K562 (cell line): ENCODE measurements around the gene C19orf67. TPM values are rescaled to one million over a fixed set of nuclear protein-coding genes. Genes with fewer than 3 reads are reported as not detected.

Experiments
- CC2D1A ChIP-seq: fragments of 450-650 bp; IDR thresholded peaks from 2 replicates; pipeline ENCODE4 v1.6.1; 2017; ENCODE audit warnings: mild to moderate bottlenecking
- CEBPG ChIP-seq, 3 experiments: fragments of 200-800 bp in 1 of 3; sonication (Bioruptor generic) in 1 of 3; sonication (generic) in 1 of 3; formaldehyde crosslinking in 1 of 3; IDR thresholded peaks in 2 of 3; conservative IDR thresholded peaks in 1 of 3; 2 replicates each; pipeline versions ENCODE4 v1.6.1 to v1.8.0; 2016 to 2022; ENCODE audit warnings: missing compliant biosample characterization in 2 of 3, missing genetic modification characterization in 2 of 3, mild to moderate bottlenecking in 1 of 3, missing genetic modification reagents in 1 of 3
- EHMT2 ChIP-seq: fragments of 450-650 bp; IDR thresholded peaks from 2 replicates; pipeline ENCODE4 v1.6.1; 2018; ENCODE audit warnings: antibody characterized with exemption
- EP300 ChIP-seq: IDR thresholded peaks from 2 replicates; pipeline ENCODE4 v1.6.1; 2012; ENCODE audit warnings: low read length, improper control_type of control experiment
- ETV1 ChIP-seq: fragments of 450-650 bp; conservative IDR thresholded peaks from 2 replicates; pipeline ENCODE4 v1.6.1; 2016; ENCODE audit warnings: missing genetic modification characterization, control low read depth, low read depth, missing compliant biosample characterization
- HSF4 ChIP-seq: fragments of 250-450 bp; sonication (Bioruptor Pico); IDR thresholded peaks from 2 replicates; pipeline ENCODE4 v2.1.2; 2022; ENCODE audit warnings: mild to moderate bottlenecking, moderate library complexity, borderline replicate concordance
- PML ChIP-seq: IDR thresholded peaks from 2 replicates; pipeline ENCODE4 v1.6.1; 2012; ENCODE audit warnings: low read length, inconsistent platforms
- PRDM10 ChIP-seq: fragments of 450-650 bp; IDR thresholded peaks from 2 replicates; pipeline ENCODE4 v1.6.1; 2018; ENCODE audit not compliant: partially characterized antibody
- THRB ChIP-seq: fragments of 450-650 bp; formaldehyde crosslinking; conservative IDR thresholded peaks from 2 replicates; pipeline ENCODE4 v1.4.0; 2022; ENCODE audit warnings: mild to moderate bottlenecking, missing genetic modification characterization
- ZBTB11 ChIP-seq, 3 experiments: fragments of 200-800 bp in 1 of 3; fragments of 250-450 bp in 1 of 3; fragments of 450-650 bp in 1 of 3; sonication (Bioruptor Pico) in 1 of 3; sonication (Bioruptor generic) in 1 of 3; formaldehyde crosslinking in 1 of 3; IDR thresholded peaks; 2 replicates each; pipeline versions ENCODE4 v1.6.1 to v1.8.0; 2016 to 2022; ENCODE audit warnings: mild to moderate bottlenecking in 2 of 3, missing genetic modification characterization in 2 of 3, missing compliant biosample characterization in 1 of 3, moderate library complexity in 1 of 3
- ZBTB7A ChIP-seq: IDR thresholded peaks from 2 replicates; pipeline ENCODE4 v1.6.1; 2011; ENCODE audit warnings: low read depth, mild to moderate bottlenecking, low read length, moderate library complexity, borderline replicate concordance; ENCODE audit not compliant: control insufficient read depth
- polyA plus RNA-seq, 8 experiments: library from polyadenylated mRNA; depleted of rRNA in 4 of 8; stranded (reverse) in 5 of 8; unstranded in 3 of 8; fragments of >200 nt; fragmentation: Nextera tagmentation in 2 of 8; fragmentation: Illumina TruSeq in 1 of 8; extraction: Ambion mirVana in 2 of 8; extraction: Trizol in 1 of 8; gene quantifications; 2 replicates each; pipeline versions ENCODE4 v1.2.1 to v1.2.3, GENCODE V29; 2011 to 2014; ENCODE audit warnings: inconsistent platforms in 1 of 8, missing spikeins in 1 of 8
- total RNA-seq, 7 experiments: library from RNA; depleted of rRNA in 6 of 7; stranded (reverse); fragments of >200 nt in 6 of 7; fragmentation: Illumina TruSeq in 2 of 7; extraction: Trizol in 2 of 7; gene quantifications; 2 replicates each; pipeline versions ENCODE4 v1.2.1 to v1.2.3, GENCODE V29; 2011 to 2021; ENCODE audit warnings: low replicate concordance in 1 of 7
- TF ChIP-seq, protein P1 (sequence below): fragments of 250-450 bp; sonication (Bioruptor Pico); IDR thresholded peaks from 2 replicates; pipeline ENCODE4 v1.8.0; 2022; ENCODE audit warnings: moderate library complexity, mild to moderate bottlenecking, inconsistent platforms

Gene C19orf67
- total and polyA plus RNA-seq, 9 of the 15 experiments (the other 6 are each of a cell fraction or from before 2014, with no cell fraction given) = 0.29 to 1.8 (median 0.51) TPM; not detected in 3

- TF ChIP-seq PRDM10 (peak; percentile 51), HSF4 (CRISPR knock-in tag) (no peak), ZBTB7A (peak; percentile 55; the same call in 1 of the 2 replicates), EHMT2 (no peak), THRB (no peak), ETV1 (tag) (0 out of 2 replicates have a peak, but pooled peaks have one; percentile 36), CEBPG (CRISPR knock-in tag; IDR thresholded peaks at IDR 0.05) (peak; percentile 37; the same call in 1 of the 2 replicates), CEBPG (tag; conservative IDR thresholded peaks at IDR 0.05 in 1 of 2, IDR thresholded peaks at IDR 0.05 in 1 of 2) (0 out of 4 replicates have a peak, but pooled peaks of 1 of the 2 experiments have one; percentile 23), CC2D1A (no peak), ZBTB11 (CRISPR knock-in tag; IDR thresholded peaks at IDR 0.05) (no peak), PML (no peak), EP300 (no peak)
- TF ChIP-seq, protein P1, sequence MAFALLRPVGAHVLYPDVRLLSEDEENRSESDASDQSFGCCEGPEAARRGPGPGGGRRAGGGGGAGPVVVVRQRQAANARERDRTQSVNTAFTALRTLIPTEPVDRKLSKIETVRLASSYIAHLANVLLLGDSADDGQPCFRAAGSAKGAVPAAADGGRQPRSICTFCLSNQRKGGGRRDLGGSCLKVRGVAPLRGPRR (CRISPR knock-in tag) = no peak
These were observed 11.4 kb downstream of the C19orf67 start (continued) for GRCh38 chr19:14073925-14074838.
